H1 (cell line): Measurements from ENCODE around the gene RAB30. TPM values are rescaled to one million over a fixed set of nuclear protein-coding genes. Genes with fewer than 3 reads are reported as not detected.

Experiments
- CTCF ChIA-PET: fragments of 300-600 bp; sonication (Branson Sonifier 250); formaldehyde crosslinking; loops from one replicate; lab custom pipeline; 2021; ENCODE audit not compliant: partially characterized antibody; lab: Charles Lee
- POLR2A ChIA-PET: fragments of 300-600 bp; sonication (Branson Sonifier 250); formaldehyde crosslinking; loops from one replicate; lab custom pipeline; 2021; ENCODE audit warnings: inconsistent platforms; ENCODE audit not compliant: partially characterized antibody; lab: Charles Lee
- DNase-seq, 2 experiments: peaks; one replicate each; pipeline versions ENCODE4 v3.0.0 to v3.0.0-alpha.2; 2010 to 2022; ENCODE audit warnings: low spot score in 2 of 2, low read depth in 1 of 2, mixed read lengths in 1 of 2
- FAIRE-seq: peaks from 2 replicates; lab custom pipeline; 2011; peaks lifted over from hg19 to GRCh38; lab: Jason Lieb, UNC
- H2AFZ ChIP-seq: 2 replicates; pipeline ENCODE4 v1.8.1; 2012; ENCODE audit warnings: low read length, inconsistent platforms
- H2AK5ac ChIP-seq: 2 replicates; pipeline ENCODE4 v1.6.1; 2013; ENCODE audit warnings: low read depth, low read length
- H2BK120ac ChIP-seq: replicated peaks from 2 replicates; pipeline ENCODE3; 2013; ENCODE audit warnings: low read depth, low read length, inconsistent platforms
- H2BK12ac ChIP-seq: 2 replicates; pipeline ENCODE4 v1.6.1; 2013; ENCODE audit warnings: low read depth, low read length
- H2BK15ac ChIP-seq: 2 replicates; pipeline ENCODE4 v1.6.1; 2013; ENCODE audit warnings: low read length
- H2BK20ac ChIP-seq: 2 replicates; pipeline ENCODE4 v1.6.1; 2013; ENCODE audit warnings: low read length
- H2BK5ac ChIP-seq: 2 replicates; pipeline ENCODE4 v1.6.1; 2013; ENCODE audit warnings: low read depth, low read length
- H3K14ac ChIP-seq: 2 replicates; pipeline ENCODE4 v1.6.1; 2013; ENCODE audit warnings: inconsistent platforms; ENCODE audit not compliant: insufficient read length
- H3K18ac ChIP-seq: 2 replicates; pipeline ENCODE4 v1.6.1; 2013; ENCODE audit warnings: low read length; ENCODE audit errors: extremely low read depth
- H3K23ac ChIP-seq: 2 replicates; pipeline ENCODE4 v1.6.1; 2013; ENCODE audit warnings: inconsistent platforms; ENCODE audit not compliant: insufficient read length
- H3K23me2 ChIP-seq: 2 replicates; pipeline ENCODE4 v1.6.1; 2013; ENCODE audit warnings: low read depth, low read length
- H3K27ac ChIP-seq: 2 replicates; pipeline ENCODE4 v1.6.1; 2011; ENCODE audit warnings: low read depth, low read length, inconsistent platforms
- H3K27me3 ChIP-seq, 4 experiments: replicated peaks in 1 of 4; 1 replicate in 1 of 4; 2 replicates in 3 of 4; pipeline versions ENCODE4 v1.6.1 to v1.8.1; 2011 to 2013; ENCODE audit warnings: low read length in 3 of 4, mild to moderate bottlenecking in 3 of 4, inconsistent platforms in 2 of 4, mixed read lengths in 2 of 4, moderate library complexity in 1 of 4; ENCODE audit not compliant: control insufficient read depth in 3 of 4, insufficient read depth in 3 of 4; ENCODE audit errors: extremely low read depth in 1 of 4
- H3K36me3 ChIP-seq, 4 experiments: 2 replicates each; pipeline versions ENCODE4 v1.6.1 to v1.8.1; 2011 to 2013; ENCODE audit warnings: mild to moderate bottlenecking in 4 of 4, low read length in 3 of 4, moderate library complexity in 2 of 4, control low read depth in 1 of 4, inconsistent platforms in 1 of 4; ENCODE audit not compliant: insufficient read depth in 4 of 4, control insufficient read depth in 2 of 4
- H3K4ac ChIP-seq: replicated peaks from 2 replicates; pipeline ENCODE3; 2013; ENCODE audit warnings: low read length, low read depth, mixed read lengths, inconsistent platforms; ENCODE audit not compliant: insufficient read length
- H3K4me1 ChIP-seq, 4 experiments: replicated peaks in 1 of 4; 1 replicate in 1 of 4; 2 replicates in 3 of 4; pipeline versions ENCODE4 v1.6.1 to v1.8.1; 2011 to 2013; ENCODE audit warnings: low read length in 3 of 4, inconsistent platforms in 2 of 4, mixed read lengths in 1 of 4; ENCODE audit not compliant: insufficient read depth in 4 of 4, control insufficient read depth in 3 of 4
- H3K4me2 ChIP-seq, 2 experiments: 2 replicates each; pipeline versions ENCODE4 v1.6.1 to v1.8.1; 2011 to 2013; ENCODE audit warnings: low read depth in 2 of 2, low read length in 2 of 2, control low read depth in 1 of 2, inconsistent platforms in 1 of 2, mild to moderate bottlenecking in 1 of 2; ENCODE audit not compliant: insufficient read depth in 1 of 2
- H3K4me3 ChIP-seq, 4 experiments: fragments of 200-600, 300-600 bp in 1 of 4; sonication (generic), shearing (Covaris generic), sonication (Bioruptor Twin) in 1 of 4; 2 replicates each; pipeline versions ENCODE4 v1.5.1 to v1.8.1; 2011 to 2016; ENCODE audit warnings: low read length in 4 of 4, low read depth in 3 of 4, control low read depth in 2 of 4, inconsistent platforms in 2 of 4, mild to moderate bottlenecking in 2 of 4, mixed read lengths in 1 of 4, moderate library complexity in 1 of 4; ENCODE audit not compliant: insufficient read depth in 2 of 4; ENCODE audit errors: extremely low read depth in 1 of 4
- H3K56ac ChIP-seq: replicated peaks from 2 replicates; pipeline ENCODE3; 2013; ENCODE audit warnings: low read depth, mild to moderate bottlenecking, mixed read lengths, low read length, inconsistent platforms; ENCODE audit not compliant: insufficient read length
- H3K79me1 ChIP-seq: 2 replicates; pipeline ENCODE4 v1.6.1; 2013; ENCODE audit warnings: low read depth, low read length, control low read depth
- H3K79me2 ChIP-seq, 2 experiments: 2 replicates each; pipeline versions ENCODE4 v1.6.1 to v1.8.1; 2012 to 2013; ENCODE audit warnings: low read length in 2 of 2, mild to moderate bottlenecking in 2 of 2, inconsistent platforms in 1 of 2; ENCODE audit not compliant: insufficient read depth in 2 of 2, control insufficient read depth in 1 of 2
- H3K9ac ChIP-seq, 4 experiments: replicated peaks in 1 of 4; 1 replicate in 1 of 4; 2 replicates in 3 of 4; pipeline versions ENCODE4 v1.6.1 to v1.8.1; 2011 to 2013; ENCODE audit warnings: low read depth in 3 of 4, low read length in 3 of 4, control low read depth in 2 of 4, mild to moderate bottlenecking in 2 of 4, moderate library complexity in 2 of 4, inconsistent platforms in 1 of 4; ENCODE audit errors: extremely low read depth in 1 of 4
- H3K9me3 ChIP-seq, 2 experiments: 2 replicates each; pipeline versions ENCODE4 v1.6.1 to v1.8.1; 2012 to 2013; ENCODE audit warnings: mild to moderate bottlenecking in 2 of 2, moderate library complexity in 2 of 2, control low read depth in 1 of 2, inconsistent platforms in 1 of 2, low read depth in 1 of 2, low read length in 1 of 2, mixed read lengths in 1 of 2; ENCODE audit not compliant: insufficient read depth in 2 of 2
- H4K20me1 ChIP-seq, 2 experiments: replicated peaks in 1 of 2; 2 replicates each; pipeline versions ENCODE3 to v1.8.1; 2011 to 2013; ENCODE audit warnings: inconsistent platforms in 2 of 2, low read length in 2 of 2, mild to moderate bottlenecking in 1 of 2; ENCODE audit not compliant: insufficient read depth in 2 of 2, control insufficient read depth in 1 of 2
- H4K5ac ChIP-seq: 2 replicates; pipeline ENCODE4 v1.6.1; 2013; ENCODE audit warnings: low read length, low read depth, mixed read lengths, inconsistent platforms; ENCODE audit not compliant: insufficient read length
- H4K8ac ChIP-seq: 2 replicates; pipeline ENCODE4 v1.8.0; 2013; ENCODE audit warnings: mild to moderate bottlenecking, moderate library complexity, low read length, inconsistent platforms; ENCODE audit not compliant: insufficient read depth; ENCODE audit errors: extremely low read depth
- H4K91ac ChIP-seq: replicated peaks from 2 replicates; pipeline ENCODE3; 2013; ENCODE audit warnings: low read length, mixed read lengths, inconsistent platforms; ENCODE audit not compliant: insufficient read length
- CBX8 ChIP-seq: fragments of 300-800, 300-1000 bp; sonication (generic); IDR thresholded peaks from 2 replicates; pipeline ENCODE4 v1.7.1; 2016; ENCODE audit warnings: low read depth, low read length, borderline replicate concordance
- CEBPB ChIP-seq: IDR thresholded peaks from 2 replicates; pipeline ENCODE4 v1.6.1; 2012; ENCODE audit warnings: low read depth, low read length
- CHD1 ChIP-seq: IDR thresholded peaks from 2 replicates; pipeline ENCODE4 v1.6.1; 2012; ENCODE audit warnings: low read depth, low read length, improper control_type of control experiment
- CREB1 ChIP-seq: IDR thresholded peaks from 2 replicates; pipeline ENCODE4 v1.6.1; 2012; ENCODE audit warnings: inconsistent platforms
- HDAC2 ChIP-seq, 2 experiments: fragments of 300-600 bp in 1 of 2; sonication (generic) in 1 of 2; IDR thresholded peaks; 2 replicates each; pipeline ENCODE4 v1.6.1; 2011 to 2012; ENCODE audit warnings: low read depth in 2 of 2, low read length in 2 of 2, mild to moderate bottlenecking in 2 of 2, moderate library complexity in 2 of 2, borderline replicate concordance in 1 of 2, inconsistent platforms in 1 of 2
- RNF2 ChIP-seq: fragments of 200-900, 300-1000 bp; sonication (generic); IDR thresholded peaks from 2 replicates; pipeline ENCODE4 v1.7.1; 2016; ENCODE audit warnings: borderline replicate concordance, low read depth, mild to moderate bottlenecking, antibody characterized with exemption, low read length; ENCODE audit not compliant: poor library complexity, severe bottlenecking; ENCODE audit errors: missing control alignments
- RXRA ChIP-seq: IDR thresholded peaks from 2 replicates; pipeline ENCODE4 v1.6.1; 2011; ENCODE audit warnings: low read depth, mild to moderate bottlenecking, low read length, moderate library complexity; ENCODE audit not compliant: insufficient read depth
- WGBS, 2 experiments: shearing (Covaris generic) in 1 of 2; methylation state at CpG; one replicate each; pipeline versions ENCODE4 v1.1.6 to v1.1.7; 2013 to 2015; ENCODE audit warnings: low lambda C conversion rate in 2 of 2, mixed read lengths in 2 of 2, inconsistent platforms in 1 of 2, low coverage in 1 of 2, missing lambda C conversion rate in 1 of 2; ENCODE audit not compliant: insufficient replicate concordance in 2 of 2, insufficient coverage in 1 of 2, insufficient read length in 1 of 2; ENCODE audit errors: extremely low coverage in 1 of 2, missing lambda C conversion rate in 1 of 2; 5-methylcytosine and 5-hydroxymethylcytosine counted together
- polyA plus RNA-seq, 7 experiments: library from polyadenylated mRNA; depleted of rRNA in 3 of 7; stranded (reverse) in 5 of 7; unstranded in 2 of 7; fragments of >200 nt in 5 of 7; fragments of 200-250 nt in 2 of 7; gene quantifications; 1 replicate in 5 of 7; 2 replicates in 1 of 7; 4 replicates in 1 of 7; pipeline versions ENCODE4 v1.2.1 to v1.2.3, GENCODE V29; 2011 to 2013; ENCODE audit warnings: missing spikeins in 2 of 7, mixed read lengths in 2 of 7
- total RNA-seq: library from RNA; stranded (reverse); fragmentation: NEBNext Ultra II Directional; extraction: Animal tissue kit (Norgen Biotek cat#: 25700); gene quantifications from 2 replicates; pipeline ENCODE4 v1.2.1, GENCODE V29; 2021
- TF ChIP-seq, protein P1 (sequence below): IDR thresholded peaks from 2 replicates; pipeline ENCODE4 v1.6.1; 2012; ENCODE audit warnings: low read length, inconsistent platforms
- TF ChIP-seq, protein P2 (sequence below): IDR thresholded peaks from 2 replicates; pipeline ENCODE4 v1.6.1; 2012; ENCODE audit warnings: inconsistent platforms

RAB30 gene
- total and polyA plus RNA-seq, 2 of the 8 experiments (the other 6 are each of a cell fraction or from before 2014, with no cell fraction given), result 1.6 to 11.7 TPM

DNA sequence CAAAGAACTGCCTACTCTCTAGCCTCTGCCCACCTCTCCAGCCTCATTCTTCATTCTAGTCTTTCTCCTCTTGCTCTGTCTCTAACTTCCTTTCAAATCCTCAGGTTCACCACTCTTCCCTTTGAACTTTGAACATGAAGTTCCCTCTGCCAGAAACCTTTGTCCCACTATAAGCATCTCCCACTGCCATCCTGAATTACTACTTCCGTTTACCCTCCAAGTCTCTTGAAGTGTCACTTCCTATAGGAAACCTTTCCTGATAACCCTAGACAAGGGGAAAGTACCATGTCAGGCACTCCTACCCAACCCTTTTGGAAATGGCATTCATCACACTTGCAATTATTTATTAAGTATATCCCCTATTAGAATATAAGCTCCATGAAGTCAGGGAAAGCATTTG is 3.1 kb downstream of the RAB30 start:
- H2AFZ ChIP-seq, result no peak overlapping the region
- no peak overlapping the region for H3K23ac ChIP-seq
- no peak overlapping the region for H2BK12ac ChIP-seq
- DNase-seq, result no peak
- peaks cover 0 to 3% (median 1%) of the 10 kb centered on the region in 4 experiments; a peak in 2 of 8 replicates for H3K36me3 ChIP-seq
- no peak overlapping the region for H2BK20ac ChIP-seq
- no peak overlapping the region for H3K4ac ChIP-seq
- no peak overlapping the region for H4K5ac ChIP-seq
- H3K79me2 ChIP-seq, result peaks cover 3 to 34% of the 10 kb centered on the region in 2 experiments; a peak in 3 of 4 replicates
- no peak overlapping the region for H3K4me2 ChIP-seq
- no peak overlapping the region for H2BK15ac ChIP-seq
- no peak overlapping the region for H3K4me3 ChIP-seq
- H3K56ac ChIP-seq, result no peak overlapping the region
- peaks cover 13% of the 10 kb centered on the region for H3K23me2 ChIP-seq
- H2BK120ac ChIP-seq, result no peak overlapping the region
- H3K18ac ChIP-seq, result no peak overlapping the region
- H3K27ac ChIP-seq, result no peak overlapping the region
- H3K79me1 ChIP-seq, result peaks cover 3% of the 10 kb centered on the region; the same call in 1 of the 2 replicates
- no peak overlapping the region for H4K8ac ChIP-seq
- no peaks in the 10 kb centered on the region for H3K9me3 ChIP-seq
- no peaks in the 10 kb centered on the region for H4K20me1 ChIP-seq
- H3K4me1 ChIP-seq, result peaks cover 0 to 17% (median 3%) of the 10 kb centered on the region in 4 experiments; a peak in 4 of 7 replicates
- CTCF ChIA-PET, result interaction anchor here (0.6 to 2.1 kb wide), 3 partner anchors 11 to 1540 kb away, joined by 3 to 5 read pairs (median 4); no protein-coding TSS in a partner anchor
- no peak overlapping the region for H3K14ac ChIP-seq
- no peak overlapping the region for H2AK5ac ChIP-seq
- POLR2A ChIA-PET, result interaction anchor here (2.0 to 7.9 kb wide), 2 partner anchors 11 to 15 kb away, joined by 6 to 60 read pairs; no protein-coding TSS in a partner anchor
- no peak overlapping the region for H4K91ac ChIP-seq
- 94% methylated on average over 1 of the region's 1 CpG; no CpG with 5 or more reads in 1 of the 2 experiments for WGBS, 2 experiments
- FAIRE-seq, result no peak
- H2BK5ac ChIP-seq, result no peak overlapping the region
- H3K9ac ChIP-seq, result no peak overlapping the region
- H3K27me3 ChIP-seq, result no peaks in the 10 kb centered on the region
- TF ChIP-seq RXRA, result no peak
- TF ChIP-seq HDAC2 (IDR thresholded peaks at IDR 0.05; ENCODE audit: borderline replicate concordance in 1 of 2, low read depth in 2 of 2, low read length in 2 of 2), result no peak
- no peak for TF ChIP-seq CREB1
- TF ChIP-seq CBX8, result no peak
- TF ChIP-seq, protein P1, sequence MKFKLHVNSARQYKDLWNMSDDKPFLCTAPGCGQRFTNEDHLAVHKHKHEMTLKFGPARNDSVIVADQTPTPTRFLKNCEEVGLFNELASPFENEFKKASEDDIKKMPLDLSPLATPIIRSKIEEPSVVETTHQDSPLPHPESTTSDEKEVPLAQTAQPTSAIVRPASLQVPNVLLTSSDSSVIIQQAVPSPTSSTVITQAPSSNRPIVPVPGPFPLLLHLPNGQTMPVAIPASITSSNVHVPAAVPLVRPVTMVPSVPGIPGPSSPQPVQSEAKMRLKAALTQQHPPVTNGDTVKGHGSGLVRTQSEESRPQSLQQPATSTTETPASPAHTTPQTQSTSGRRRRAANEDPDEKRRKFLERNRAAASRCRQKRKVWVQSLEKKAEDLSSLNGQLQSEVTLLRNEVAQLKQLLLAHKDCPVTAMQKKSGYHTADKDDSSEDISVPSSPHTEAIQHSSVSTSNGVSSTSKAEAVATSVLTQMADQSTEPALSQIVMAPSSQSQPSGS, result no peak
- TF ChIP-seq, protein P2, sequence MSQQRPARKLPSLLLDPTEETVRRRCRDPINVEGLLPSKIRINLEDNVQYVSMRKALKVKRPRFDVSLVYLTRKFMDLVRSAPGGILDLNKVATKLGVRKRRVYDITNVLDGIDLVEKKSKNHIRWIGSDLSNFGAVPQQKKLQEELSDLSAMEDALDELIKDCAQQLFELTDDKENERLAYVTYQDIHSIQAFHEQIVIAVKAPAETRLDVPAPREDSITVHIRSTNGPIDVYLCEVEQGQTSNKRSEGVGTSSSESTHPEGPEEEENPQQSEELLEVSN, result no peak
- TF ChIP-seq RNF2, result no peak
- no peak for TF ChIP-seq CEBPB
- no peak for TF ChIP-seq CHD1
